Common myeloid progenitor, CD34-positive (primary cell): Measurements from ENCODE around the gene UCK1. TPM values are rescaled to one million over a fixed set of nuclear protein-coding genes. Genes with fewer than 3 reads are reported as not detected.
A peak's percentile ranks its signal among the peaks of the same experiment; 100 is the strongest.

Experiments used
- CTCF ChIA-PET: fragments of 350-600 bp; sonication (Branson Sonifier 250); formaldehyde crosslinking; loops from one replicate; lab custom pipeline; 2021; ENCODE audit warnings: antibody characterized with exemption; lab: Charles Lee
- POLR2A ChIA-PET: fragments of 350-600 bp; sonication (Branson Sonifier 250); formaldehyde crosslinking; loops from one replicate; lab custom pipeline; 2021; ENCODE audit warnings: antibody characterized with exemption; lab: Charles Lee
- DNase-seq, 3 donors: peaks; one replicate each; pipeline versions ENCODE4 v3.0.0 to v3.0.0-alpha.2; 2013
- H3K27ac ChIP-seq, 2 experiments: 1 replicate in 1 of 2; 2 replicates in 1 of 2; pipeline ENCODE4 v1.7.0; 2013; ENCODE audit warnings: inconsistent platforms in 2 of 2, low read length in 2 of 2, mild to moderate bottlenecking in 2 of 2, low read depth in 1 of 2, moderate library complexity in 1 of 2; ENCODE audit not compliant: severe bottlenecking in 2 of 2, insufficient read depth in 1 of 2, poor library complexity in 1 of 2
- H3K27me3 ChIP-seq, 5 experiments: replicated peaks in 2 of 5; 1 replicate in 3 of 5; 2 replicates in 2 of 5; pipeline versions ENCODE4 v1.6.1 to v1.7.0; 2013; ENCODE audit warnings: low read length in 4 of 5, mild to moderate bottlenecking in 2 of 5, moderate library complexity in 2 of 5, inconsistent platforms in 1 of 5; ENCODE audit not compliant: insufficient read depth in 5 of 5, control insufficient read depth in 4 of 5
- H3K36me3 ChIP-seq, 4 experiments: 1 replicate in 2 of 4; 2 replicates in 2 of 4; pipeline versions ENCODE4 v1.6.1 to v1.7.0; 2013; ENCODE audit warnings: low read length in 3 of 4, control low read depth in 1 of 4, mild to moderate bottlenecking in 1 of 4; ENCODE audit not compliant: control insufficient read depth in 4 of 4, insufficient read depth in 4 of 4
- H3K4me1 ChIP-seq, 4 experiments: 1 replicate in 3 of 4; 2 replicates in 1 of 4; pipeline versions ENCODE4 v1.6.1 to v1.7.1; 2013; ENCODE audit warnings: low read length in 3 of 4, mild to moderate bottlenecking in 3 of 4, control low read depth in 1 of 4, inconsistent platforms in 1 of 4, moderate library complexity in 1 of 4; ENCODE audit not compliant: control insufficient read depth in 4 of 4, insufficient read depth in 4 of 4; ENCODE audit errors: control extremely low read depth in 1 of 4
- H3K4me3 ChIP-seq, 7 experiments: 1 replicate in 4 of 7; 2 replicates in 3 of 7; pipeline versions ENCODE4 v1.5.1 to v1.7.0; 2013; ENCODE audit warnings: mild to moderate bottlenecking in 7 of 7, low read length in 6 of 7, moderate library complexity in 6 of 7, inconsistent platforms in 2 of 7, low read depth in 2 of 7, control low read depth in 1 of 7; ENCODE audit not compliant: insufficient read depth in 4 of 7, control insufficient read depth in 1 of 7; ENCODE audit errors: extremely low read depth in 1 of 7
- H3K9me3 ChIP-seq, 5 experiments: 1 replicate in 4 of 5; 2 replicates in 1 of 5; pipeline versions ENCODE4 v1.6.1 to v1.7.1; 2013; ENCODE audit warnings: low read length in 4 of 5, mild to moderate bottlenecking in 2 of 5, inconsistent platforms in 1 of 5, low read depth in 1 of 5, moderate library complexity in 1 of 5; ENCODE audit not compliant: control insufficient read depth in 4 of 5, insufficient read depth in 2 of 5; ENCODE audit errors: control extremely low read depth in 1 of 5
- WGBS: methylation state at CpG from one replicate; pipeline ENCODE4 v1.1.5; 2013; ENCODE audit not compliant: insufficient coverage; 5-methylcytosine and 5-hydroxymethylcytosine counted together
- polyA plus RNA-seq: library from polyadenylated mRNA; unstranded; fragments of 120-200 nt; gene quantifications from one replicate; pipeline ENCODE4 v1.2.1, GENCODE V29; 2013

The UCK1 gene
- polyA plus RNA-seq: 17.3 TPM

- Histone ChIP-seq H3K4me3 (peak within 1 kb of the TSS; percentile 71 to 89 (median 81)), H3K27ac (peak within 1 kb of the TSS in 1 of 2 experiments; percentile 70), H3K27me3 (no peaks in the 10 kb centered on the region), H3K9me3 (no peaks in the 10 kb centered on the region), H3K4me1 (peaks cover 2 to 33% (median 32%) of the 10 kb centered on the region in 4 experiments), H3K36me3 (peaks cover 7 to 37% (median 24%) of the 10 kb centered on the region in 4 experiments)
- ChIA-PET POLR2A (no interaction called here), CTCF (interaction anchor here (1.1 kb wide), 1 partner anchor 12 kb away, joined by 3 read pairs; no protein-coding TSS in a partner anchor)
- DNase-seq: peak; percentile 75 to 82 (median 80)
- 14% methylated on average over 81 of the region's 103 CpGs for WGBS
These were observed at the start of gene UCK1 for GRCh38 chr9:131530920-131531832. TSS of gene UCK1 (minus strand) at chr9:131531263. CDS start at chr9:131531174, 89 bp downstream.

- CTCF ChIA-PET: interaction anchor here (1.0 kb wide), 1 partner anchor 168 kb away, joined by 3 read pairs; no protein-coding TSS in a partner anchor
- 96% methylated on average over 6 of the region's 9 CpGs for WGBS
- POLR2A ChIA-PET: interaction anchor here (0.6 kb wide), 1 partner anchor 1960 kb away, joined by 3 read pairs; no protein-coding TSS in a partner anchor
These were observed 49.3 kb upstream of the UCK1 start for GRCh38 chr9:131580358-131580757.

GRCh38 chr9:131579789-131580211, 48.7 kb upstream of the UCK1 start:
- 85% methylated on average over 8 of the region's 8 CpGs for WGBS
- Histone ChIP-seq H3K27me3 (no peaks in the 10 kb centered on the region), H3K4me1 (peaks cover 2 to 64% (median 56%) of the 10 kb centered on the region in 4 experiments), H3K4me3 (no peak overlapping the region), H3K9me3 (no peaks in the 10 kb centered on the region), H3K27ac (no peak overlapping the region), H3K36me3 (peaks cover 0 to 73% (median 24%) of the 10 kb centered on the region in 4 experiments)
- no peak for DNase-seq
- ChIA-PET CTCF (interaction anchor here (1.0 to 1.9 kb wide), 3 partner anchors 45 to 178 kb away, joined by 3 to 7 read pairs (median 4); no protein-coding TSS in a partner anchor), POLR2A (interaction anchor here (0.6 kb wide), 1 partner anchor 1961 kb away, joined by 3 read pairs; no protein-coding TSS in a partner anchor)

More at GRCh38 chr9:131580358-131580757, 49.3 kb upstream of the UCK1 start:
- no peak overlapping the region for H3K27ac ChIP-seq
- no peak for DNase-seq
- peaks cover 6 to 70% (median 62%) of the 10 kb centered on the region in 4 experiments for H3K4me1 ChIP-seq
- no peaks in the 10 kb centered on the region for H3K27me3 ChIP-seq
- H3K4me3 ChIP-seq: no peak overlapping the region
- no peaks in the 10 kb centered on the region for H3K9me3 ChIP-seq
- H3K36me3 ChIP-seq: peaks cover 0 to 69% (median 24%) of the 10 kb centered on the region in 4 experiments

GRCh38 chr9:131578731-131579504, 47.9 kb upstream of the UCK1 start:
- peak; percentile 51 to 89 (median 83) for DNase-seq
- peaks cover 0 to 66% (median 22%) of the 10 kb centered on the region in 4 experiments for H3K36me3 ChIP-seq
- 17% methylated on average over 16 of the region's 26 CpGs for WGBS
- H3K9me3 ChIP-seq: no peaks in the 10 kb centered on the region
- H3K4me1 ChIP-seq: peaks cover 0 to 55% (median 47%) of the 10 kb centered on the region in 4 experiments
- no peaks in the 10 kb centered on the region for H3K27me3 ChIP-seq
- ChIA-PET CTCF (interaction anchor here (1.0 to 1.9 kb wide), 6 partner anchors 9 to 178 kb away, joined by 3 to 10 read pairs (median 4); no protein-coding TSS in a partner anchor), POLR2A (no interaction called here)
- peak overlapping the region; percentile 25 to 66 for H3K27ac ChIP-seq
- peak overlapping the region in 4 of 7 experiments; percentile 12 to 62 (median 37) for H3K4me3 ChIP-seq

DNA sequence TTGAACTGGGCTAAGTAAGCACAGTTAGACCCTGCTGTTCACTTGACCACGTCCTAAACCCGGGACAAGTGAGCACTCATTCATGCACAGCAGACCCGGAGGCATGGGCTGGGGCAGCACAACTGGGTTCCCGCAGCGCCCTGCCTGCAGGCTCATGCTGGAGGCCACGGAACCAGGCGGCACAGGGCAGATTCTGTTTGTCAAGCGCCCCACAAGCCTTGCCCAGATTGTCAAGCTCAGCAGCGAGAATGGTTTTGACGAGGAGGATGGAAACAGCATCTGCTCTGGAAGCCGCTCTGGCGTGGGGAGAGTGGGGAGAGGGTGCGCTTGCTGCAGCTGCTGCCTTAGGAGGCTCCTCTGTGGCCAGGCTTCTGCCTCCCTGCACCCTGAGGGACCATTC, 47.0 kb upstream of the UCK1 start:
- peak in 1 of 3 donors; percentile 24 for DNase-seq
- Histone ChIP-seq H3K27ac (peak overlapping the region in 1 of 2 experiments; percentile 66), H3K4me1 (peaks cover 0 to 46% (median 38%) of the 10 kb centered on the region in 4 experiments), H3K9me3 (no peaks in the 10 kb centered on the region), H3K36me3 (peaks cover 0 to 62% (median 18%) of the 10 kb centered on the region in 4 experiments), H3K4me3 (peak overlapping the region in 2 of 7 experiments; percentile 46 to 62), H3K27me3 (no peaks in the 10 kb centered on the region)
- POLR2A ChIA-PET: no interaction called here
- 84% methylated on average over 13 of the region's 13 CpGs for WGBS
- CTCF ChIA-PET: interaction anchor here (1.3 to 1.9 kb wide), 4 partner anchors 8 to 162 kb away, joined by 3 to 10 read pairs (median 6); no protein-coding TSS in a partner anchor
